HEK293 (cell line): ENCODE results near the gene OR4D1.

ENCODE experiments used
- CTCF ChIA-PET: fragments of 350-600 bp; formaldehyde crosslinking; extraction: SDS; loops from one replicate; lab custom pipeline; 2021; ENCODE audit warnings: antibody characterized with exemption; lab: Yijun Ruan, JAX
- POLR2A ChIA-PET: fragments of 300-600 bp; formaldehyde crosslinking; extraction: SDS; loops from one replicate; lab custom pipeline; 2020; ENCODE audit warnings: antibody characterized with exemption, inconsistent platforms; lab: Yijun Ruan, JAX
- H3K27ac ChIP-seq: fragments of 200-500 bp; sonication (Bioruptor generic); 2 replicates; pipeline ENCODE4 v1.5.1; 2014; ENCODE audit warnings: low read depth, low read length, control low read depth, inconsistent platforms; ENCODE audit errors: extremely low read depth
- H3K36me3 ChIP-seq, 2 experiments: fragments of 200-500 bp in 1 of 2; sonication (Bioruptor generic) in 1 of 2; 1 replicate in 1 of 2; 2 replicates in 1 of 2; pipeline ENCODE4 v1.5.1; 2014 to 2017; ENCODE audit warnings: inconsistent platforms in 2 of 2, low read length in 2 of 2; ENCODE audit not compliant: control insufficient read depth in 2 of 2, insufficient read depth in 1 of 2
- H3K4me1 ChIP-seq: fragments of 200-500 bp; sonication (Bioruptor generic); 2 replicates; pipeline ENCODE4 v1.5.1; 2014; ENCODE audit warnings: mild to moderate bottlenecking, low read length, inconsistent platforms; ENCODE audit not compliant: control insufficient read depth, insufficient read depth
- H3K4me3 ChIP-seq: 2 replicates; pipeline ENCODE4 v1.5.1; 2011; ENCODE audit warnings: low read depth, mild to moderate bottlenecking, control low read depth, low read length, moderate library complexity
- H3K9me3 ChIP-seq: fragments of 200-500 bp; sonication (Bioruptor generic); 2 replicates; pipeline ENCODE4 v1.5.1; 2014; ENCODE audit warnings: low read depth, low read length, inconsistent platforms; ENCODE audit not compliant: control insufficient read depth, insufficient read depth
- BCL11B ChIP-seq: fragments of 450-650 bp; formaldehyde crosslinking; IDR thresholded peaks from 2 replicates; pipeline ENCODE4 v1.5.1; 2016; ENCODE audit warnings: low read depth, missing biosample characterization, missing genetic modification characterization
- KLF9 ChIP-seq: fragments of 450-650 bp; formaldehyde crosslinking; IDR thresholded peaks from 2 replicates; pipeline ENCODE4 v1.5.1; 2016; ENCODE audit warnings: missing biosample characterization, missing genetic modification characterization, low read depth
- MZF1 ChIP-seq: fragments of 450-650 bp; formaldehyde crosslinking; IDR thresholded peaks from 2 replicates; pipeline ENCODE4 v1.5.1; 2017; ENCODE audit warnings: missing biosample characterization, missing genetic modification characterization, borderline replicate concordance
- PRDM1 ChIP-seq: fragments of 450-650 bp; formaldehyde crosslinking; IDR thresholded peaks from 2 replicates; pipeline ENCODE4; 2016; ENCODE audit warnings: missing biosample characterization, missing genetic modification characterization
- PRDM4 ChIP-seq: fragments of 450-650 bp; formaldehyde crosslinking; IDR thresholded peaks from 2 replicates; pipeline ENCODE4 v1.5.1; 2017; ENCODE audit warnings: missing biosample characterization, missing genetic modification characterization
- SETDB1 ChIP-seq: IDR thresholded peaks from one replicate; pipeline ENCODE4 v1.6.1; 2017; ENCODE audit warnings: mild to moderate bottlenecking, low read length, moderate library complexity, mixed read lengths; ENCODE audit not compliant: insufficient read length
- TSHZ1 ChIP-seq: fragments of 450-650 bp; formaldehyde crosslinking; IDR thresholded peaks from 2 replicates; pipeline ENCODE4 v1.5.1; 2016; ENCODE audit warnings: missing biosample characterization, missing genetic modification characterization, borderline replicate concordance
- ZBTB10 ChIP-seq: fragments of 450-650 bp; formaldehyde crosslinking; IDR thresholded peaks from 2 replicates; pipeline ENCODE4 v1.5.1; 2016; ENCODE audit warnings: missing biosample characterization, missing genetic modification characterization
- ZNF114 ChIP-seq: fragments of 450-650 bp; formaldehyde crosslinking; IDR thresholded peaks from 2 replicates; pipeline ENCODE4 v1.5.0; 2017; ENCODE audit warnings: missing biosample characterization, missing genetic modification characterization
- ZNF140 ChIP-seq: fragments of 450-650 bp; formaldehyde crosslinking; IDR thresholded peaks from 2 replicates; pipeline ENCODE4 v1.5.1; 2016; ENCODE audit warnings: missing biosample characterization, missing genetic modification characterization
- ZNF174 ChIP-seq: fragments of 450-650 bp; formaldehyde crosslinking; IDR thresholded peaks from 2 replicates; pipeline ENCODE4 v1.5.0; 2017; ENCODE audit warnings: missing biosample characterization, mild to moderate bottlenecking, missing genetic modification characterization
- ZNF175 ChIP-seq: fragments of 450-650 bp; formaldehyde crosslinking; IDR thresholded peaks from 2 replicates; pipeline ENCODE4 v1.5.1; 2016; ENCODE audit warnings: missing biosample characterization, missing genetic modification characterization
- ZNF18 ChIP-seq: fragments of 450-650 bp; formaldehyde crosslinking; IDR thresholded peaks from 2 replicates; pipeline ENCODE4 v1.5.1; 2016; ENCODE audit warnings: missing biosample characterization, missing genetic modification characterization
- ZNF19 ChIP-seq: fragments of 450-650 bp; formaldehyde crosslinking; IDR thresholded peaks from 2 replicates; pipeline ENCODE4; 2016; ENCODE audit warnings: missing biosample characterization, missing genetic modification characterization, low read depth
- ZNF202 ChIP-seq: fragments of 450-650 bp; formaldehyde crosslinking; IDR thresholded peaks from 2 replicates; pipeline ENCODE4 v1.5.1; 2016; ENCODE audit warnings: missing biosample characterization, missing genetic modification characterization, borderline replicate concordance
- ZNF239 ChIP-seq: fragments of 450-650 bp; formaldehyde crosslinking; IDR thresholded peaks from 2 replicates; pipeline ENCODE4 v1.5.1; 2016; ENCODE audit warnings: missing biosample characterization, missing genetic modification characterization
- ZNF473 ChIP-seq: fragments of 450-650 bp; formaldehyde crosslinking; IDR thresholded peaks from 2 replicates; pipeline ENCODE4 v1.5.1; 2017; ENCODE audit warnings: missing biosample characterization, missing genetic modification characterization
- ZNF561 ChIP-seq: fragments of 450-650 bp; IDR thresholded peaks from 2 replicates; pipeline ENCODE4 v1.5.1; 2018; ENCODE audit warnings: missing biosample characterization, missing genetic modification characterization, borderline replicate concordance
- ZNF585B ChIP-seq: fragments of 450-650 bp; formaldehyde crosslinking; IDR thresholded peaks from 2 replicates; pipeline ENCODE4 v1.5.1; 2016; ENCODE audit warnings: missing biosample characterization, missing genetic modification characterization
- ZNF600 ChIP-seq: fragments of 450-650 bp; formaldehyde crosslinking; IDR thresholded peaks from 2 replicates; pipeline ENCODE4 v1.5.1; 2016; ENCODE audit warnings: missing biosample characterization, missing genetic modification characterization
- ZNF658 ChIP-seq: fragments of 450-650 bp; formaldehyde crosslinking; IDR thresholded peaks from 2 replicates; pipeline ENCODE4; 2016; ENCODE audit warnings: missing biosample characterization, missing genetic modification characterization
- ZNF830 ChIP-seq: fragments of 450-650 bp; IDR thresholded peaks from 2 replicates; pipeline ENCODE4 v1.5.0; 2018; ENCODE audit warnings: missing biosample characterization, missing genetic modification characterization, low read depth, mild to moderate bottlenecking, moderate library complexity
- ZSCAN18 ChIP-seq: fragments of 450-650 bp; formaldehyde crosslinking; IDR thresholded peaks from 2 replicates; pipeline ENCODE4 v1.5.1; 2016; ENCODE audit warnings: missing biosample characterization, missing genetic modification characterization

OR4D1 gene

GRCh38 chr17:58112970-58113631, 35.1 kb upstream of the OR4D1 start (continued):
- TF ChIP-seq ZNF175 (tag by site-specific recombination) (no peak), BCL11B (tag by site-specific recombination) (no peak), ZNF18 (peak; percentile 90), ZSCAN18 (tag by site-specific recombination) (no peak), ZNF202 (tag by site-specific recombination) (no peak), TSHZ1 (no peak), ZNF561 (tag by site-specific recombination) (no peak), ZNF19 (tag by site-specific recombination) (no peak), ZBTB10 (tag by site-specific recombination) (no peak), MZF1 (tag by site-specific recombination) (peak; percentile 62; the same call in 1 of the 2 replicates), ZNF239 (no peak), SETDB1 (no peak), ZNF600 (tag by site-specific recombination) (no peak), KLF9 (tag by site-specific recombination) (no peak), ZNF830 (tag by site-specific recombination) (no peak), ZNF140 (tag by site-specific recombination) (no peak), PRDM1 (tag by site-specific recombination) (no peak)

- Histone ChIP-seq H3K27ac (no peak overlapping the region), H3K4me3 (no peak overlapping the region), H3K36me3 (no peaks in the 10 kb centered on the region), H3K4me1 (no peaks in the 10 kb centered on the region), H3K9me3 (no peaks in the 10 kb centered on the region)
- POLR2A ChIA-PET: interaction anchor here (0.6 to 1.2 kb wide), 2 partner anchors 23 to 835 kb away, joined by 3 read pairs; no protein-coding TSS in a partner anchor
- CTCF ChIA-PET: interaction anchor here (0.6 to 6.3 kb wide), 20 partner anchors 8 to 871 kb away, joined by 3 to 64 read pairs (median 4); no protein-coding TSS in a partner anchor
- TF ChIP-seq ZNF473 (tag by site-specific recombination): no peak
- TF ChIP-seq ZNF658 (tag by site-specific recombination): no peak
- TF ChIP-seq ZNF174: no peak
- TF ChIP-seq ZNF114 (tag by site-specific recombination): no peak
- TF ChIP-seq ZNF140 (tag by site-specific recombination): no peak
- TF ChIP-seq ZNF585B (tag by site-specific recombination): no peak
- no peak for TF ChIP-seq PRDM4 (tag by site-specific recombination)
Observed at GRCh38 chr17:58113947-58114346, 34.2 kb upstream of the OR4D1 start.
